ENCODE data around the gene MLLT1.

DNA sequence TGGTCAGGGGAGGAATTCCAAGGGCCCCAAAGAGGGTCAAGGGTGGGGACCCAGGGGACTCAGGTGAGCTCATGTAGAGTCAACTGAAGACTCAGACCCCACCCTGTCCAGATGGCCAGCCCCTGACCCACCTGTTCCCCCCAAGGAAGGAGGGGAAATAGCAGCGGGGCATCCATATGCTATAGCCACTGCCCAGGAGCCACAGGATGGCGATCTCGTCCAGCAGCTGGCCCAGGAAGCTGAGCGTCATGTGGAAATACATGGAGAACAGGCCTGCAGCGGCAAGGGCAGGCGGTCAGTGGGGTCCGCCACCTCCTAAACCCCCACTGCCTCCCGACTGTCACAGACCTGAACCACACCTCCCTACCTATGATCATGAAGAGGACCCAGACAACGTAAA lies 32.2 kb upstream of the MLLT1 start:
- TF ChIP-seq EZH2 (IDR thresholded peaks at IDR 0.05) (no peak), POLR2AphosphoS5 (IDR thresholded peaks at IDR 0.05; ENCODE audit: borderline replicate concordance, low read depth, low read length) (no peak)

Measured in SK-N-MC (cell line).